ENCODE data around the gene LYPLAL1. TPM values are rescaled to one million over a fixed set of nuclear protein-coding genes. Genes with fewer than 3 reads are reported as not detected.

LYPLAL1 gene
- total RNA-seq, 1 experiment from 2014 or later: 40.0 TPM

- TF ChIP-seq REST (IDR thresholded peaks at IDR 0.05; ENCODE audit: low read depth) (no peak), YY1 (IDR thresholded peaks at IDR 0.05; ENCODE audit: extremely low read depth, insufficient replicate concordance, low read depth, low read length) (no peak), SP1 (IDR thresholded peaks at IDR 0.05; ENCODE audit: low read depth) (no peak), ATF3 (IDR thresholded peaks at IDR 0.05) (no peak), POLR2A (IDR thresholded peaks at IDR 0.05; ENCODE audit: borderline replicate concordance, extremely low read depth, insufficient read depth, insufficient read length) (no peak)
Measured at GRCh38 chr1:219223496-219223895, 49.8 kb downstream of the LYPLAL1 start (continued).

GRCh38 chr1:219226196-219226595 is 52.5 kb downstream of the LYPLAL1 start:
- ChIA-PET RAD21 (ENCODE audit: low non-redundant PET in 1 of 2, low total read pairs in 2 of 2, uncharacterized antibody in 2 of 2, unreplicated experiment in 2 of 2) (no interaction called here), CTCF (no interaction called here), POLR2A (no interaction called here)
- no peaks in the 10 kb centered on the region for H3K79me2 ChIP-seq (ENCODE audit: insufficient read depth, low read length)
- H3K36me3 ChIP-seq (ENCODE audit: control insufficient read depth in 1 of 2, insufficient read depth in 2 of 2, low read length in 2 of 2): no peaks in the 10 kb centered on the region
- H2AFZ ChIP-seq (ENCODE audit: low read depth, low read length, poor library complexity, severe bottlenecking): no peak overlapping the region
- ATAC-seq: no peak
- no peaks in the 10 kb centered on the region for H3K27me3 ChIP-seq (ENCODE audit: insufficient read depth, low read length)
- H3K4me1 ChIP-seq (ENCODE audit: control insufficient read depth in 1 of 2, insufficient read depth in 2 of 2, low read length in 2 of 2): no peaks in the 10 kb centered on the region
- no peak overlapping the region for H3K4me3 ChIP-seq (replicated peaks in 1 of 2; ENCODE audit: low read depth in 1 of 2, low read length in 2 of 2)
- H3K9ac ChIP-seq (ENCODE audit: low read length): no peak overlapping the region
- H4K20me1 ChIP-seq (ENCODE audit: insufficient read depth): no peaks in the 10 kb centered on the region
- no peaks in the 10 kb centered on the region for H3K9me2 ChIP-seq (ENCODE audit: insufficient read depth)
- H3K9me3 ChIP-seq (ENCODE audit: control insufficient read depth in 1 of 2, insufficient read depth in 1 of 2, low read depth in 1 of 2, low read length in 2 of 2): no peaks in the 10 kb centered on the region
- H3K27ac ChIP-seq (ENCODE audit: low read depth, low read length): no peak overlapping the region
- no TSS peak for BruUV-seq (replicated peaks)
- no peak for DNase-seq (ENCODE audit: low read depth, low spot score)
- no peak overlapping the region for H3K4me2 ChIP-seq (ENCODE audit: low read length)
- intact Hi-C loops (cut with micrococcal nuclease): no loop called here
- TF ChIP-seq CEBPB (IDR thresholded peaks at IDR 0.05; ENCODE audit: low read depth): no peak
- TF ChIP-seq EGR1 (IDR thresholded peaks at IDR 0.05; ENCODE audit: low read depth): no peak
- TF ChIP-seq ZFX (IDR thresholded peaks at IDR 0.05): no peak
- TF ChIP-seq SRF (IDR thresholded peaks at IDR 0.05; ENCODE audit: low read depth): no peak
- TF ChIP-seq POLR2AphosphoS5 (IDR thresholded peaks at IDR 0.05; ENCODE audit: low read depth, low read length): no peak
- no peak for TF ChIP-seq ZBTB33 (IDR thresholded peaks at IDR 0.05; ENCODE audit: extremely low read depth, insufficient replicate concordance, low read length)
- TF ChIP-seq RAD21 (IDR thresholded peaks at IDR 0.05; ENCODE audit: low read depth): no peak
- TF ChIP-seq MAX (IDR thresholded peaks at IDR 0.05): no peak
